ENCODE results near the gene TEKTIP1.

- TF ChIP-seq, protein P1, sequence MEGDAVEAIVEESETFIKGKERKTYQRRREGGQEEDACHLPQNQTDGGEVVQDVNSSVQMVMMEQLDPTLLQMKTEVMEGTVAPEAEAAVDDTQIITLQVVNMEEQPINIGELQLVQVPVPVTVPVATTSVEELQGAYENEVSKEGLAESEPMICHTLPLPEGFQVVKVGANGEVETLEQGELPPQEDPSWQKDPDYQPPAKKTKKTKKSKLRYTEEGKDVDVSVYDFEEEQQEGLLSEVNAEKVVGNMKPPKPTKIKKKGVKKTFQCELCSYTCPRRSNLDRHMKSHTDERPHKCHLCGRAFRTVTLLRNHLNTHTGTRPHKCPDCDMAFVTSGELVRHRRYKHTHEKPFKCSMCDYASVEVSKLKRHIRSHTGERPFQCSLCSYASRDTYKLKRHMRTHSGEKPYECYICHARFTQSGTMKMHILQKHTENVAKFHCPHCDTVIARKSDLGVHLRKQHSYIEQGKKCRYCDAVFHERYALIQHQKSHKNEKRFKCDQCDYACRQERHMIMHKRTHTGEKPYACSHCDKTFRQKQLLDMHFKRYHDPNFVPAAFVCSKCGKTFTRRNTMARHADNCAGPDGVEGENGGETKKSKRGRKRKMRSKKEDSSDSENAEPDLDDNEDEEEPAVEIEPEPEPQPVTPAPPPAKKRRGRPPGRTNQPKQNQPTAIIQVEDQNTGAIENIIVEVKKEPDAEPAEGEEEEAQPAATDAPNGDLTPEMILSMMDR (conservative IDR thresholded peaks at IDR 0.05 in 1 of 2, IDR thresholded peaks at IDR 0.05 in 1 of 2; ENCODE audit: low read depth in 1 of 2, low read length in 2 of 2), result no peak
- TF ChIP-seq EZH2 (IDR thresholded peaks at IDR 0.05; ENCODE audit: low read length, missing control alignments), result no peak
Observed at GRCh38 chr19:3513229-3514140, 25.5 kb upstream of the TEKTIP1 start.
